GM21619 (cell line): ENCODE measurements around the gene KDM5A.
"Not testable (repeated sequence)": the region's sequence is repeated elsewhere in the genome, so short reads cannot be mapped to it uniquely, and the experiment has no call there.

Experiments used
- ATAC-seq: cut with Tn5 transposase; IDR thresholded peaks from one replicate; pipeline ENCODE4 v1.9.1; 2021; ENCODE audit not compliant: unreplicated experiment

KDM5A gene

GRCh38 chr12:334125-334524, 55.0 kb downstream of the KDM5A start:
- ATAC-seq = no peak

DNA sequence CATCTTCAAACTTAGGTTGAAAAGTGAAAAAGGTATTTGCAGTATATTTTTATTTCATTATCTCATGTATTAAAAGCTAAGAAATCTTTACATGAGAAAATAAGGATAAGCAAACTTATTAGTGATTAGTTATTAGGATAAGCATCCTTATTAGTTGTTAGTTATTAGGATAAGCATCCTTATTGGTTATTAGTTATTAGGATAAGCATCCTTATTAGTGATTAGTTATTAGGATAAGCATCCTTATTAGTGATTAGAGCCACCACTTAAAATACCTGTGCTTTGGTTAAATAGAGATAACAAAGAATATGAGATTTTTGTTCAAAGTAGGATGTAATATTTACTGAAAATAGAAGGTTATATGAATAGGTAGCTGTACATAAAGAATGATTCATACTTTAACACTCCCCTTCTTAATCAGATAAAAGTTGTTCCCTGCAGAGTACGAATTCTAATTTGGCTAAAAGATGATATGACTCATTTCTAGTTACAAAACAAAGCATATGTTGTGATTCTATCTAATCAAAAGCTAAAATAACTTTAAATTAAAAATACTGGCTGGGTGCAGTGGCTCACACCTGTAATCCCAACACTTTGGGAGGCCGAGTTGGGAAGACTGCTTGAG, 56.4 kb downstream of the KDM5A start:
- ATAC-seq = no peak

GRCh38 chr12:331287-331686, 57.8 kb downstream of the KDM5A start:
- no peak for ATAC-seq

GRCh38 chr12:325906-326305, 63.2 kb downstream of the KDM5A start:
- ATAC-seq = no peak

DNA sequence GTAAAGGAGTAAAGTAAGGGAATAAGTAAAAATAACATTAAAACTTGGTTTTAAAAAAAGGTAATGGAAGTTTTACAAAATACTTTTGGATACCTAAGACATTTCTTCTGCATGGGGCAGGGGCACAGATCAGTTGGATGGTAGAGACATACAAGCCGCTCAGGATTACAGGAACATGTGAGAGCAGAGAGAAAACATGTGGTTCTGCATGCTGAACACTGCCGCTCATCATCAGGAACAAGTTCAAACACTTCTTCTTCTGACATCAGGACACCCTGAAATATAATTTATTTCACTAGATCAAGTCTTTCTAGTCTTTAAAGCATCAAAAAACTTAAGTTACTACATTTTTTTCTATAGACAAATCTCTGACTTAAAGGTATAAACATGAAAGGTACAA, 65.6 kb downstream of the KDM5A start:
- no peak for ATAC-seq

GRCh38 chr12:321606-322326, 67.4 kb downstream of the KDM5A start:
- no peak for ATAC-seq

DNA sequence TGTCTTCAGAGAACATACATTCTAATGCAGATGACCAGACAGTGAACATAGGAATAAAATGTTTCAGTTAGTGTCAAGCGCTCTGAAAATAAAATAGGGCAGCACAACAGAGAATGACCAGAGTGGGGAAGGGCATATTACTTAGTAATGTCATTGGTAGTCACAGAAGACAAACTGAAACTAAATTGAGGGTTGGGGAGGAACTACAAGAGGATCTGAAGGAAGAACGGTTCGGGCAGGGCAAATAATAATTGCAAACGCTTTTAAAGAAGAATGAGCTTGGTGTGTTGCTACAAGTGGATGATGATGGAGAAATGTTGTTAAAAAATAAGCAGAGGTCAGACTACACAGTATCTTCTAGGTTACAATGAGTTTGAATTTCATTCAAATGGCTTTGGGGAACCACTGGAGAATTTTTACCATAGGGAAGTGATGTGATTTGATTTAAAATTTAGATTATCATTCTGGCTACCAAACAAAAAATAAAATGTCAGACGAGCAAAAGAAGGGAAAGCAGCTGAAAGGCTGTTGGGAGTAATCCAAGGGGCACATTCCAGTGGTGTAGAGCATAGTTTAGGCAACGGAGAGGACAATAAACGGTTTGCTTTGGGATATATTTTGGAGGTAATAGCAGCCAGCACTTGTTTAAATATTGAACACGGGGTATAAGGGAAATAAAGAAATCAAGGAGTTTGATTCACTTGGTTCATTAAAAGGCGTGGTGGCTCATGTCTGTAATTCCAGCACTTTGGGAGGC, 70.2 kb downstream of the KDM5A start:
- no peak for ATAC-seq

GRCh38 chr12:308511-308910, 80.6 kb downstream of the KDM5A start:
- no peak for ATAC-seq

GRCh38 chr12:307406-307805, 81.7 kb downstream of the KDM5A start:
- no peak for ATAC-seq

- no peak for ATAC-seq
Measured at GRCh38 chr12:304805-305204, 84.3 kb downstream of the KDM5A start.

GRCh38 chr12:302766-303165, 86.4 kb downstream of the KDM5A start:
- ATAC-seq = not testable (repeated sequence)

GRCh38 chr12:300166-300565, 89.0 kb downstream of the KDM5A start:
- ATAC-seq = not testable (repeated sequence)

- not testable (repeated sequence) for ATAC-seq
Measured at GRCh38 chr12:299511-299910, 89.6 kb downstream of the KDM5A start.

GRCh38 chr12:298059-298458, 91.1 kb downstream of the KDM5A start:
- ATAC-seq = not testable (repeated sequence)

DNA sequence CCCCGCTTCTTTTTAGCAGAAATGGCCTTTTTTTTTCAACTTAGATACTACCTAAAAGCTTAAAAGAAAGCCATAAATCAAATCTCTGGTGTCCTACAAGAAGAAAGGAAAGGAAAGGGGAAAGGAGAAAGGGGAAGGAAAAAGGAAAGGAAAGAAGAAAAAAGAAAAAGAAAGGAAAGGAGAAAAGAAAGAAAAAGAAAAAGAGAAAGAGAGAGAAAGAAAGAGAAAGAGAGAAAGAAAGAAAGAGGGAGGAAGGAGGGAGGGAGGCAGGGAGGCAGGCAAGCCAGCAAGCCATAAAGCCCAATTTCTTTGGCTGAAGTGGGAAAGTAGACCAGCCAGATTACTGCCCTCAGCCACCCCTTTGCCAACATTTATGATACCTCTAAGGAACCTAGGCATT, 94.0 kb downstream of the KDM5A start:
- ATAC-seq = no peak

GRCh38 chr12:293199-293598, 95.9 kb downstream of the KDM5A start:
- no peak for ATAC-seq

- ATAC-seq = no peak
Measured at GRCh38 chr12:292186-292585, 96.9 kb downstream of the KDM5A start.

- ATAC-seq = no peak
Measured at GRCh38 chr12:291153-291723, 97.9 kb downstream of the KDM5A start.

DNA sequence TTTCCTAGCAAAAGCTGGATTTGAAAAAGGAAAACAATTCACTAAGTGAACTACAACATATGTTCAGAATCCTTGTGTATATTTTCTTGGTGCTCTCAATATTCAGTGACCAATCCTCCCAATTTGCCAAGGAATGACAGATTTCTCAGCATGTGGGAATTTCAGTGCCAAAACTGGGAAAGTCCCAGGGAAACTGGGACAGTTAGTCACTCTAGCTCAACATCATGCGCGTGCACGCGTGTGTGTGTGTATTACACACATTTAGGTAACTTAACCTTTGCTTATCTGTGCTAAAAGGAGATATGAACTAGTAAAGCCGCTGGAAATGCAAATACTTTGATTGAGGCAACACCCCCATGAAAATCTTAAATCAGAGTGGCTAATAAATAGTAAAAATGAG, 100.4 kb downstream of the KDM5A start:
- no peak for ATAC-seq

DNA sequence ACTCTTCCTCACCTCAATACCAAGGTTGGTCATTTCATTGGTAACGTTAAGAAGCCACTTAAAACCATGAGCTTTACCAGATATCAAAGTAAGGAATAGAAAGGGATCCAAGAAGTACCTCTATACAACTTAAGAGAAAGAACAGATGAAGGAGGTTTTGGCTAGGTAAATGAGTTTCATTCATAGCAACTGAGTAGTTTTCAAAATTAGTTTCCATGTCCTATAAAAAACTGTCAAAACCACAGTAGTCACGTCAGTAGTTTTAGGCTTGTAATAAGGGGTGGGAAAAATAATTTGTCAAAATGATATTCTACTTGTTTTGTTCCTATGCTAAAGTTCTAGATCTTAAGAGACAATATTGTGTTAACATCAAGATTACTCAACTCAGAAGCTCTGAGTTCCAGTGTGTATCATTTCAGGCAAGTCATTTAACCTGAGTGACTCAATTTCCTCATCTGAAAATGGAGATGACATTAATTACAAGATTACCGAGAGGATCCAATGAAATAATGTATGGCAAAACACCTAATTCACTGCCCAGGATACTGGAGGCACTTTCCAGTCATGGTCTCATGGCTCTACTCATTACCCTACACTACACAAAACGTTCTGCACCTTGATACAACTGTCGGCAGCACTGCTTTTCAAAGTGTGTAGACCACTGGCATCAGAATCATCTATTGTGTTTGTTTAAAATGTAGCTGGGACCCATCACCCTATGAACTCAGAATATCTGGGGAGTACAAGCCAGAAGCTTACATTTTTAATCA, 102.4 kb downstream of the KDM5A start:
- ATAC-seq = no peak

GRCh38 chr12:278046-278445, 111.1 kb downstream of the KDM5A start:
- no peak for ATAC-seq
